CD4-positive, alpha-beta T cell treated with Interleukin-21 for 1 hour (primary cell): ENCODE results near the gene RAD21L1.
A peak's percentile ranks its signal among the peaks of the same experiment; 100 is the strongest.

Experiments
- DNase-seq: peaks from one replicate; pipeline ENCODE4 v3.0.0-alpha.2; 2020

RAD21L1 gene

GRCh38 chr20:1297486-1297885 is 71.6 kb downstream of the RAD21L1 start:
- no peak for DNase-seq

DNA sequence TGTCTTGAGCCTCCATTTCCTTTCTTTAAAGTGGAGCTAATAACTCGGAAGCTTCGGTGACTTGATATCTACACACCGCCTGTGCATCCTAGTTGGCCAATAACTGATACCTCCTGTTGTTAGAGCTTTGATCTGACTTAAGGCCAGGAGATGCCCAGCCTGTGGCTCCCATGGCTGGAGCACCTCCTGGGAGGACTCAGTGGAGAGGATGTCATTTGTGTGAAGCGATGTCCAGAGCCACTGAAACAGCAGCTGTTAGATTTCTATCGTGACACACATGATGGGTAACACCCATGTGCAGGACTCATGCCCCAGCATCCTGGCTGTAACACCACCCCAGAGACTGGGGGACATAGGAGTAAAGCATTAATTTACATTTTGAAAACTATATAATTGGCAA is 72.3 kb downstream of the RAD21L1 start:
- no peak for DNase-seq

- DNase-seq = no peak
These were observed 73.2 kb downstream of the RAD21L1 start for GRCh38 chr20:1298888-1299511.

GRCh38 chr20:1299522-1299921 is 73.7 kb downstream of the RAD21L1 start:
- peak; percentile 35 for DNase-seq

DNA sequence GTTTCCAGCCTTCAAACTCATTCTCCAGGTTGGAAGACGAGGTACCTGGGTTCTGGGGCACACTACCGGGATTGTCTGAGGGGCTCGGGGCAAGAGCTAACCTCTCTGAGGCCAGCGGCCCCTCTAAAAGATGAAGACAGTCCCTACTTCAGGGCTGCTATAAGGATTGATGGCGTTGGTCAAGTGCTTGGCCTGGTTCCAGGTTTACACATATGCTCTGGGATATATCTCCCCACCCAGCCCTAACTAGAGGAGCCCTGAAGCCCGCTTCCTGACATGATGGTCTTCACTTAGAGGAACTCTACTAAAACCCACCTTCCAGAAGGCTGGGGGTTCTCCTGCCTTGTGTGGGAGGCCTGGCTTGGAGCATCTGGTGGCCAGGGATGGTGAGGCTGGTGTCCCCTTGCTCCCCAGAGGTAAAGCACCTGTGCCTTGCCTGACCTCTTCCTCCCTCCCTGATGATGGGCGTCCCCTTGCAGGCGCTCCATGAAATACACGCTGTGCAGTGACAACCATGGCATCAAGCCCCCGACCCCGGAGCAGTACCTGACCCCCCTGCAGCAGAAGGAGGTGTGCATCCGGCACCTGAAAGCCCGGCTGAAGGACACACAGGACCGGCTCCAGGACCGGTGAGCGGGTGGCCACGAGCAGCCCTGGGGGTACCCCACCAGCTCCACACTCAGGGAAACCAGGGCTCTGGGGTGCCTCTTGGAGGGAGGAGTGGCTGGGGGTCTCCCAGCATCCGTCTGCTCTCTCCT is 74.4 kb downstream of the RAD21L1 start:
- no peak for DNase-seq

DNA sequence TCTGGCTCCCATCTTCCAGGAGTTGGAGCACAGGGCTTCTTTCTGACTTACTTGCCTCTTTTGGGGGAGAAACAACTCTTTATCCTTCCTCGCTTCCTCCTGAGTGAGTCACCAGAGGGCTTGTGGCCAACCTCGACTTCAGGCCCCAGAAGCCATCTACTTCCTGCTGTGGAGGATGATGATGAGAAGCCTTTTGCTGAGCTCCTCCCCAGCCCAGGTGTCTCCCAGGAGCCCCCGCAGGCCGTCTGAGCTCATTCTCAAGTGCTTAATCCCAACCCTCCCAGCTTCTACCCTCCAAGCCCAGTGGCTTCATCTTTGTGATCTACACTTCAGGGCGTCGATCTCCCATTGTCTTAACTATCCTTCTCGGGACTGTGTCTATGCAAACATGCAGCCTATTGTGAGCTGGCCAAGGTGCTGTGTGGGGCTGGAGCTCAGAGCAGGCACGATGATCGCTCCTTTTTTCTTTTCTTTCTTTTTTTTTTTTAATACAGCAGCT is 75.2 kb downstream of the RAD21L1 start:
- peak; percentile 35 for DNase-seq

- DNase-seq = no peak
These were observed 77.1 kb downstream of the RAD21L1 start for GRCh38 chr20:1302685-1303541.

DNA sequence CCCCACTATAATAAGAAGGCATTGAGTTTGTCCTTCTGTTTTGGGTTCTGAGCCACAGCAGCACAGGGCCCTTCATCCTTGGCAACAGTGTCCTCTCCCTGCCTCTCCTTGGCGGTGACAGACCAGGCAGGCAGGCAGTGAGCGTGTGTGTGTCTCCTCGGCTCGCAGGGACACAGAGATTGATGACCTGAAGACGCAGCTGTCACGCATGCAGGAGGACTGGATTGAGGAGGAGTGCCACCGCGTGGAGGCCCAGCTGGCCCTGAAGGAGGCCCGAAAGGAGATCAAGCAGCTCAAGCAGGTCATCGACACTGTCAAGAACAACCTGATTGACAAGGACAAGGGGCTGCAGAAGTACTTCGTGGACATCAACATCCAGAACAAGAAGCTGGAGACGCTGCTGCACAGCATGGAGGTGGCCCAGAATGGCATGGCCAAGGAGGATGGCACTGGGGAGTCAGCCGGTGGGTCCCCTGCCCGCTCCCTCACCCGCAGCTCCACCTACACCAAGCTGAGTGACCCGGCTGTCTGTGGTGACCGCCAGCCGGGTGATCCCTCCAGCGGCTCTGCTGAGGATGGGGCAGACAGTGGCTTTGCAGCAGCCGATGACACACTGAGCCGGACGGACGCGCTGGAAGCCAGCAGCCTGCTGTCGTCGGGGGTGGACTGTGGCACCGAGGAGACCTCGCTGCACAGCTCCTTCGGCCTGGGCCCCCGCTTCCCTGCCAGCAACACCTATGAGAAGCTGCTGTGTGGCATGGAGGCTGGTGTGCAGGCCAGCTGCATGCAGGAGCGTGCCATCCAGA is 79.1 kb downstream of the RAD21L1 start:
- DNase-seq = no peak
